Lower lobe of right lung (tissue), 2 donors: ENCODE measurements around the gene NLE1. TPM values are rescaled to one million over a fixed set of nuclear protein-coding genes. Genes with fewer than 3 reads are reported as not detected.
"Not testable (repeated sequence)": the region's sequence is repeated elsewhere in the genome, so short reads cannot be mapped to it uniquely, and the experiment has no call there.

ENCODE experiments used
- ATAC-seq, 2 donors: fragments of 200-7000 bp; cut with Tn5 transposase; one replicate each; pipeline ENCODE4 v1.9.1; 2020 to 2022; ENCODE audit warnings: mild to moderate bottlenecking in 2 of 2, moderate library complexity in 2 of 2
- DNase-seq: peaks from one replicate; pipeline ENCODE4 v3.0.0-alpha.2; 2020
- H3K27ac ChIP-seq: fragments of 200-600 bp; one replicate; pipeline ENCODE4 v1.8.0; 2022
- H3K27me3 ChIP-seq: fragments of 200-600 bp; one replicate; pipeline ENCODE4 v1.8.0; 2022; ENCODE audit warnings: low read depth
- H3K36me3 ChIP-seq: fragments of 200-600 bp; one replicate; pipeline ENCODE4 v1.8.0; 2022; ENCODE audit warnings: mild to moderate bottlenecking
- H3K4me1 ChIP-seq: fragments of 200-600 bp; one replicate; pipeline ENCODE4 v1.8.0; 2022
- H3K4me3 ChIP-seq: fragments of 200-600 bp; one replicate; pipeline ENCODE4 v1.8.0; 2022; ENCODE audit warnings: mild to moderate bottlenecking
- H3K9me3 ChIP-seq: fragments of 200-600 bp; one replicate; pipeline ENCODE4 v1.8.0; 2022
- intact Hi-C: fragments of 100-400 bp; cut with DNase I; formaldehyde crosslinking; loops from one replicate; pipeline ENCODE4 v1.11.0; 2022
- total RNA-seq: library from RNA; stranded (reverse); fragmentation: NEBNext Ultra II Directional; extraction: Animal tissue kit (Norgen Biotek cat#: 25700); gene quantifications from one replicate; pipeline ENCODE4 v1.2.1, GENCODE V29; 2021
- TF ChIP-seq, protein P1 (sequence below): fragments of 200-600 bp; IDR thresholded peaks from one replicate; pipeline ENCODE4 v1.8.0; 2022; ENCODE audit warnings: antibody characterized with exemption, mild to moderate bottlenecking
- donor health status: DM: no; HTN: yes; CAD: no; lungs with severe emphysema.

The NLE1 gene
- total RNA-seq, 1 donor from 2014 or later, result 9.0 TPM

DNA sequence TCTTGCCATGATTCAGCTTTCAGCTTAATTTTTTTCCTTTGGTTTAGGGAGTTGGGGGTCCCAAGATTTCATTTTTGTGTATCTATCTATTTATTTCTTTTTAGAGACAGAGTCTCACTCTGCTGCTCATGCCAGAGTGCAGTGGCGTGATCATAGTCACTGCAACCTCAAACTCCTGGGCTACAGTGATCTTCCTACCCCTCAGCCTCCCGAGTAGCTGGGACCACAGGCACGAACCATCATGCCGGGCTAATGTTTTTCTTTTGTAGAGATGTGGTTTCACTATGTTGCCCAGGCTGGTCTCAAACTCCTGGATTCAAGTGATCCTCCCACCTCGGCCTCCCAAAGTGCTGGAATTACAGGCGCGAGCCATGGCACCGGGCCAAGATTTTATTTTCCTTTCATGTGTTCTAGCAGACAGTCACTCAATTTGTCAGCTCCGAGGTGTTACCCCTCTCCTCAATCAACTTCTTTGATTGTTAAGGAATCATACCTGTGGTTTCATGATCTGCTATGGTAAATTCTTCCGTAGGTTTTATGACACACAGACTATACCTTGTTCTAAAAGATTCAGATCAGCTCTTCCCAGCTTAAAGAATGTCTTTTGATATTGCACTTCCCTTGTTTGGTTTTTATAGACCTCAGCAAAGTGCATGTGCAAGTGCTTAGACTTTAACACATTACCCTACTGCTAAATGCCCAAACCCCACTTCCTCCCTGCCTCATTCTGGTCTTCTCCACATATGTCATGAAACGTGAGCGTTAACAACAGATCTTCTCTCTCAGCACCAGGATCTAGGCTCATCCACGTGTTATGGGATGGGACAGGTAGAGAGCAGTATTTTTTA is 18.5 kb upstream of the NLE1 start:
- H3K36me3 ChIP-seq, result no peaks in the 10 kb centered on the region
- DNase-seq, result no peak
- ATAC-seq, result peak; percentile 11 to 44
- H3K4me1 ChIP-seq, result no peaks in the 10 kb centered on the region
- intact Hi-C loops, result no loop called here
- H3K4me3 ChIP-seq, result no peak overlapping the region
- H3K27ac ChIP-seq, result no peak overlapping the region
- H3K27me3 ChIP-seq, result no peaks in the 10 kb centered on the region
- no peaks in the 10 kb centered on the region for H3K9me3 ChIP-seq
- TF ChIP-seq, protein P1, sequence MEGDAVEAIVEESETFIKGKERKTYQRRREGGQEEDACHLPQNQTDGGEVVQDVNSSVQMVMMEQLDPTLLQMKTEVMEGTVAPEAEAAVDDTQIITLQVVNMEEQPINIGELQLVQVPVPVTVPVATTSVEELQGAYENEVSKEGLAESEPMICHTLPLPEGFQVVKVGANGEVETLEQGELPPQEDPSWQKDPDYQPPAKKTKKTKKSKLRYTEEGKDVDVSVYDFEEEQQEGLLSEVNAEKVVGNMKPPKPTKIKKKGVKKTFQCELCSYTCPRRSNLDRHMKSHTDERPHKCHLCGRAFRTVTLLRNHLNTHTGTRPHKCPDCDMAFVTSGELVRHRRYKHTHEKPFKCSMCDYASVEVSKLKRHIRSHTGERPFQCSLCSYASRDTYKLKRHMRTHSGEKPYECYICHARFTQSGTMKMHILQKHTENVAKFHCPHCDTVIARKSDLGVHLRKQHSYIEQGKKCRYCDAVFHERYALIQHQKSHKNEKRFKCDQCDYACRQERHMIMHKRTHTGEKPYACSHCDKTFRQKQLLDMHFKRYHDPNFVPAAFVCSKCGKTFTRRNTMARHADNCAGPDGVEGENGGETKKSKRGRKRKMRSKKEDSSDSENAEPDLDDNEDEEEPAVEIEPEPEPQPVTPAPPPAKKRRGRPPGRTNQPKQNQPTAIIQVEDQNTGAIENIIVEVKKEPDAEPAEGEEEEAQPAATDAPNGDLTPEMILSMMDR, result no peak

DNA sequence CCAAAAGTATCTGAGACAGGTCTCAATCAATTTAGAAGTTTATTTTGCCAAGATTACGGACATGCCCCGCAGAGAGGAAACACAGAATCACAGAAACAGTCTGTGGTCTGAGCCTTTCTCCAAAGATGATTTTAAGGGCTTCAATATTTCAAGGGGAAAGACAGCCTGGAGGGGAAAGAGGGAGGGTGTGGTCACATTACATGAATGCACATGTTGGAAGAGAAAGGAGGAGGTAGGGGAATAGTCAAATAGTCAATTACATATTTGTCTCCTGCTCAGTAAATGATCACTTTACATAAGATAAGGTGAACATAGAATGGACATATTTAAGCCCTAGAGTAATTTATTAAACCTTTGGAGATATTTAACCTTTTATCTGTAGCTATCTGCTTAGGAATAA is 17.8 kb upstream of the NLE1 start:
- DNase-seq (no peak), ATAC-seq (no peak)
- Histone ChIP-seq H3K27me3 (no peaks in the 10 kb centered on the region), H3K4me3 (no peak overlapping the region), H3K4me1 (no peaks in the 10 kb centered on the region), H3K9me3 (no peaks in the 10 kb centered on the region), H3K27ac (no peak overlapping the region), H3K36me3 (no peaks in the 10 kb centered on the region)
- TF ChIP-seq, protein P1, result no peak
- intact Hi-C loops, result no loop called here

DNA sequence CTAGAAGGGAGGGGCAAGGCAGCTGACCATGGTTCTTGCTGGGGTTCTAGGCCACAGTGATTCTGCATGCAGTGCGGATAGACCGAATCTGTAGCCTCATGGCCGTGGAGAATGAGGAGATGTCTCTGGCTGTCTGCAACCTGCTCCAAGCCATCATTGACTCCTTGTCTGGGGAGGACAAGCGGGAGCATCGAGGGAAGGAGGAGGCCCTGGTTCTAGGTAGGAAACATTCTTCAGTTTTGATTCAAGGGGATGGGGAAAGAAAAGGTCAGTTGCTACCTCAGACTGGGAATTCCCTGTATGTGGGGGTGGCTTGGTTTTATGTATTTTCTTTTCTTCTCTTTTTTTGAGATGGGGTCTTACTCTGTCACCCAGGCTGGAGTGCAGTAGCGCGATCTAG is 13.1 kb upstream of the NLE1 start:
- Histone ChIP-seq H3K9me3 (no peaks in the 10 kb centered on the region), H3K36me3 (no peaks in the 10 kb centered on the region), H3K4me1 (no peaks in the 10 kb centered on the region), H3K4me3 (no peak overlapping the region), H3K27ac (no peak overlapping the region), H3K27me3 (no peaks in the 10 kb centered on the region)
- ATAC-seq (no peak), DNase-seq (no peak)
- intact Hi-C loops, result no loop called here
- TF ChIP-seq, protein P1, result no peak

DNA sequence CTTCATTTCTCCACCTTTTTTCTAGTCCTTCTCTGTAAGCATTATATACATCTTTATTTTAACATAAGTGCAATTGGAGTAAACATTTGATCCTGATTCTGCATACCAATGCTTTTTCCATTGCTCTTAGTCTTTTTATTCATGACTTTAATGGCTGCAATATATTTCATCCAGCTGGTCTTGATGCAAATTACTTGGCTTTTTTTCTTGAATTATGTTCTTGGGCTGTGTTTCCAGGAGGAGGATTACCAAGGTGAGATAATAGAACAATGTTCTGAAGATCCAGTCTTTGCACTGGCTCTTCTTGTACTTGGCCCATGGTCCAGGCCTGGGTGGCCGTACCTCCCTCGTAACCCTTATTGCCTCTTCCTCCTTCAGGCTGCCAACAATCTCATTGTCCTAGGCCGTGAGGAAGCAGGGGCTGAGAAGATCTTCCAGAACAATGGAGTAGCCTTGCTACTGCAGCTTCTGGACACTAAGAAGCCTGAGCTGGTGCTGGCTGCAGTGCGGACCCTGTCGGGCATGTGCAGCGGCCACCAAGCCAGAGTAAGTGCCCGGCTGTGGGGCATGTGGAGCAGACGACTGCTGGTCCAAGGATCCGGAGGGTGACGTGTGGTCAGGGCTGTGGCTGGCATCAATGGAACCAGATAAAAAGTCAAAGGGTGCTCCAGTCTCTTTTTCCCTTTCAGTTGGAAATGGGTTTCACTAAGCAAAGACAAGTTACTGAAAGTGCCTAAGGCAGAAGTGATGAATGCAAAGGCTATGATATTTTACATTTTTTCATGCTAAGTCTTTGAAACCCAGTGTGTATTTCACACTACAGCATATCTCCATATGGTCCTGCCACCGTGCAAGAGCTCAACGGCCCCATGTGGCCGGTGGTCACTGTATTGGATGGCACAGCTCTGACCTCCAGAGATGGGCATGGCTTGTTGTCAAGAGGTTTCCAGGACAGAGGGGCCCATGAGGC is 12.4 kb upstream of the NLE1 start:
- Histone ChIP-seq H3K4me3 (no peak overlapping the region), H3K9me3 (no peaks in the 10 kb centered on the region), H3K4me1 (no peaks in the 10 kb centered on the region), H3K36me3 (no peaks in the 10 kb centered on the region), H3K27ac (no peak overlapping the region), H3K27me3 (no peaks in the 10 kb centered on the region)
- ATAC-seq (no peak), DNase-seq (no peak)
- intact Hi-C loops, result no loop called here
- TF ChIP-seq, protein P1, result no peak

DNA sequence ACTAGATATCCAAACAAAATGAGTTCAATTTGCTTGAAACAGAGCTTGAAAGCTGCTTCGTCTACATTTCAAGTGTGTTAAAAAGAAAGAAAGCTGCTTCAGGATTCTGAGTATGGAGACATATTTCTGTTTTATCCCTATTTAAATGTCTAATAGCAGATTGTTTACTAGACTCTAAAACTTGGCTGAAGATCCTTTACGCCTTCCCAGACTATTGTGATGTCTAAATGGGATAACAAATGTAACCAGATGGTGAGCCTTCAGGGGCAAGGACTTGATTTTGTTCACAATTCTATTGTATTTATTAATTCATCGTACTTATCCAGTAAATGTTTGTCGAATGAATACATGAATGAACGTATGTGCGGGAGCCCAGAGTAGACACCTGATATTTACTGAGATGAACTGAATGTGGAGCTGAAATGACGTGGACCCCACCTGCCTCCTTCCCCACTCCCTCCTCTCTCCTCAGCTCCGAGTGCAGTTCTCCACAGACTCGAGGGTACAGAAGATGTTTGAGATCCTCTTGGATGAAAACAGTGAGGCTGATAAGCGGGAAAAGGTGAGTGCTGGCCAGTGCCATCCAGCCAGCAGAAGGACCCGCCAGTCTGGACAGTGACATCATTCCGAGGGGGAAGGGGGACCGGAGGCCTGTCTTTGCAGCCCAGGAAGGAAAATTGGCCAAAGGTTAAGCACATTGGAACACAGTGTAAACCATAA is 10.5 kb upstream of the NLE1 start:
- ATAC-seq, result no peak
- no peak overlapping the region for H3K4me3 ChIP-seq
- DNase-seq, result no peak
- TF ChIP-seq, protein P1, result no peak
- no peaks in the 10 kb centered on the region for H3K27me3 ChIP-seq
- no peaks in the 10 kb centered on the region for H3K36me3 ChIP-seq
- intact Hi-C loops, result no loop called here
- no peaks in the 10 kb centered on the region for H3K4me1 ChIP-seq
- no peaks in the 10 kb centered on the region for H3K9me3 ChIP-seq
- no peak overlapping the region for H3K27ac ChIP-seq

DNA sequence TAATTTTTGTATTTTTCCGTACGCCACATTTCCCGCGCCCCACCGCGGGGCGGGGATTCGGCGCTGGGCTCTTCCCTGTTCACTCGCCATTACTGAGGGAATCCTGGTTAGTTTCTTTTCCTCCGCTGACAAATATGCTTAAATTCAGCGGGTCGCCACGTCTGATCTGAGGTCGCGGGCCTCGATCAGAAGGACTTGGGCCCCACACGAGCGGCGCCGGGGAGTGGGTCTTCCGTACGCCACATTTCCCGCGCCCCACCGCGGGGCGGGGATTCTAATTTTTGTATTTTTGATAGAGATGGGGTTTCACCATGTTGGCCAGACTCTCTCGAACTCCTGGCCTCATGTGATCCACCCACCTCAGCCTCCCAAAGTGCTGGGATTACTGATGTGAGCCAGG is 9.0 kb upstream of the NLE1 start:
- H3K4me1 ChIP-seq, ATAC-seq, H3K36me3 ChIP-seq, H3K27ac ChIP-seq, intact Hi-C loops, H3K9me3 ChIP-seq, H3K4me3 ChIP-seq, H3K27me3 ChIP-seq, DNase-seq: not testable (repeated sequence)
